GM12872 (cell line): ENCODE data around the gene IGSF21.

Source experiments
- CTCF ChIP-seq: IDR thresholded peaks from 3 replicates; pipeline ENCODE4 v1.5.1; 2011; ENCODE audit warnings: low read depth, mild to moderate bottlenecking, low read length, moderate library complexity; ENCODE audit not compliant: insufficient read depth

Gene IGSF21

GRCh38 chr1:18114726-18115410 is 7.3 kb downstream of the IGSF21 start:
- TF ChIP-seq CTCF: no peak

DNA sequence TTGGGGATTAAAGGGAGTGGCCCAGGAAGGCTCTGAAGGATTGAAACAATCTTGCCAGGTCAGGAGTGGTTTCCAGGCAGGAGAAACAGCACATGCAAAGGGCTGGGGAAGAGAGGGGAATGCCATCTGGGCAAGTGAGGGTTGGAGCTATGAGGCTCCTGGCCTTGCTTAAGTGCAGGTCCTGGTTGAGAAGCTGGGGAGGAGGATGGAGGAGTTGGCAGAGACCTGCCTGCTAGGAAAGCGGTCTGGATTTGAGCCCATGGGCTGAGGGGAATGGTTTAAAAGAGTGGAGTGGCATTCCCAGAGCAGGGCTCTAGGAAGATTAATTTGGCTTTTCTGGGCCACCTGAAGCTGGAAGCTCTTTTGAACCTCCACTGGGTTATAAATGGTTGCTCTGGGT is 9.2 kb downstream of the IGSF21 start:
- no peak for TF ChIP-seq CTCF

DNA sequence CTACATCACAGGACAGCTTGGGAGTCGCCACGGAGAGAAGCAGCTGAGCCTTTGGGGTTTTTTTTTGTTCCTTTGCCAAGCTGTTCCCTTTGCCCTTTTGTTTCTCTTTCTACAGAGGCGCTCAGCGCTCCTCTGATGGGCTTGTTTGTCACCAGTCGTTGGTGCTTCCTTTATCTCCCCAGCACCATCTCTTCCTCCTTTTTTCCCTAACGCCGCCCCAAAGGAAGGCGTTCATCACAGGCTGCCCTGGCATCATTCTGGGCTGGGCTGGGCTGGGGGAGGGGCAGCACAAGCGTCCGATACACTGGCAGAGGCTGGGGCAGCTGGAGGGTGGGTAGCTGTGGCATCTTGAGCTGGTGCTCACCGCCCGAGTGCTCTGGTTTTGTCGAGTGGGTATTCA is 10.5 kb downstream of the IGSF21 start:
- no peak for TF ChIP-seq CTCF

- no peak for TF ChIP-seq CTCF
Observed at GRCh38 chr1:18118491-18118890, 10.9 kb downstream of the IGSF21 start.

- TF ChIP-seq CTCF: no peak
Observed at GRCh38 chr1:18119289-18119688, 11.7 kb downstream of the IGSF21 start.

GRCh38 chr1:18119771-18120377 is 12.3 kb downstream of the IGSF21 start:
- no peak for TF ChIP-seq CTCF

GRCh38 chr1:18120638-18121037 is 13.0 kb downstream of the IGSF21 start:
- no peak for TF ChIP-seq CTCF
